Retinal pigment epithelial cell (primary cell): ENCODE data around the gene COL20A1.

ENCODE experiments used
- DNase-seq: peaks from one replicate; pipeline ENCODE4 v3.0.0-alpha.2; 2010; ENCODE audit warnings: low read depth
- H3K4me3 ChIP-seq: 2 replicates; pipeline ENCODE4 v1.5.1; 2011; ENCODE audit warnings: mild to moderate bottlenecking, low read length, control low read depth, moderate library complexity
- CTCF ChIP-seq: conservative IDR thresholded peaks from 2 replicates; pipeline ENCODE4 v1.5.1; 2011; ENCODE audit warnings: low read depth, low read length, control low read depth, inconsistent platforms

COL20A1 gene

GRCh38 chr20:63310265-63310991 lies 17.4 kb downstream of the COL20A1 start:
- no peak for TF ChIP-seq CTCF
- H3K4me3 ChIP-seq = no peak overlapping the region
- DNase-seq = no peak

- no peak for DNase-seq
- H3K4me3 ChIP-seq = no peak overlapping the region
- no peak for TF ChIP-seq CTCF
Observed at GRCh38 chr20:63311186-63311832, 18.3 kb downstream of the COL20A1 start.

GRCh38 chr20:63311833-63312243 lies 18.9 kb downstream of the COL20A1 start:
- no peak for DNase-seq
- TF ChIP-seq CTCF = no peak
- no peak overlapping the region for H3K4me3 ChIP-seq

GRCh38 chr20:63312273-63312672 lies 19.3 kb downstream of the COL20A1 start:
- TF ChIP-seq CTCF = no peak
- no peak overlapping the region for H3K4me3 ChIP-seq
- no peak for DNase-seq

- H3K4me3 ChIP-seq = no peak overlapping the region
- no peak for TF ChIP-seq CTCF
- DNase-seq = no peak
Observed at GRCh38 chr20:63312690-63313348, 19.8 kb downstream of the COL20A1 start.

GRCh38 chr20:63313349-63314014 lies 20.5 kb downstream of the COL20A1 start:
- DNase-seq = no peak
- no peak overlapping the region for H3K4me3 ChIP-seq
- TF ChIP-seq CTCF = no peak
